Sigmoid colon (tissue), 4 donors: ENCODE measurements around the gene PPFIA3.

Source experiments
- CTCF ChIP-seq, 4 experiments: fragments of 450-650 bp in 3 of 4; fragments of 200-600 bp in 1 of 4; IDR thresholded peaks; one replicate each; pipeline ENCODE4 v1.5.1; 2016 to 2019; ENCODE audit warnings: antibody characterized with exemption in 4 of 4, mild to moderate bottlenecking in 3 of 4, moderate library complexity in 2 of 4
- EP300 ChIP-seq, 4 donors: sonication (generic); formaldehyde crosslinking; IDR thresholded peaks; one replicate each; pipeline ENCODE4 v1.6.1; 2017; ENCODE audit warnings: antibody characterized with exemption in 4 of 4
- POLR2A ChIP-seq, 2 donors: fragments of 450-650 bp; IDR thresholded peaks; one replicate each; pipeline ENCODE4 v1.6.1; 2016; ENCODE audit warnings: antibody characterized with exemption in 2 of 2, mild to moderate bottlenecking in 2 of 2, moderate library complexity in 2 of 2
- POLR2AphosphoS5 ChIP-seq, 4 donors: sonication (generic); formaldehyde crosslinking; IDR thresholded peaks; one replicate each; pipeline ENCODE4 v1.6.1; 2017; ENCODE audit warnings: antibody characterized with exemption in 4 of 4

DNA sequence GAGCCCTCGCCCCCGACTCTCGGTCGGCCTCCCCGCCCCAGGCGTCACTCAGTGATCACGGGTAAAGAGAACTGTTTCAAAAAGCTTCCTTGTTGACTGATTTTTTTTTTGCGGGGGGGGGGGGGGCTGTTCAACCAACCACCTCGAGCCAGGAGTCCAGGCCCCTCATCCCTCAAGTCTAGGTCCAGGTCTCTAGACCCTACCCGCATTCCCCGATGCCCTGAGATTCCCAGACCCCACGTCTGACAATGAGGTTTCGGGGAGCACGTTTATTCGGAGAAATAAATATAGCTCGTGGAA, 31.6 kb downstream of the PPFIA3 start:
- TF ChIP-seq CTCF (IDR thresholded peaks at IDR 0.05) (no peak), EP300 (IDR thresholded peaks at IDR 0.05) (no peak), POLR2A (IDR thresholded peaks at IDR 0.05) (no peak), POLR2AphosphoS5 (IDR thresholded peaks at IDR 0.05) (no peak)
